B cell (primary cell): Measurements from ENCODE around the gene UCN2. TPM values are rescaled to one million over a fixed set of nuclear protein-coding genes. Genes with fewer than 3 reads are reported as not detected.

Source experiments
- ATAC-seq: fragments of 200-7000 bp; cut with Tn5 transposase; one replicate; pipeline ENCODE4 v1.10.0; 2021; ENCODE audit warnings: low read depth, mild to moderate bottlenecking, moderate number of reproducible peaks, moderate library complexity
- CTCF ChIA-PET: fragments of 350-600 bp; sonication (Branson Sonifier 250); formaldehyde crosslinking; loops from one replicate; lab custom pipeline; 2021; ENCODE audit warnings: antibody characterized with exemption, inconsistent platforms; lab: Charles Lee
- POLR2A ChIA-PET: fragments of 350-600 bp; sonication (Branson Sonifier 250); formaldehyde crosslinking; loops from one replicate; lab custom pipeline; 2021; ENCODE audit warnings: antibody characterized with exemption; lab: Charles Lee
- DNase-seq: peaks from one replicate; pipeline ENCODE4 v3.0.0; 2013
- H2AFZ ChIP-seq: 2 replicates; pipeline ENCODE4 v1.6.1; 2012; ENCODE audit warnings: mild to moderate bottlenecking, low read depth, low read length; ENCODE audit not compliant: insufficient read depth, poor library complexity, severe bottlenecking
- H3K27ac ChIP-seq, 2 donors: 1 replicate in 1 of 2; 2 replicates in 1 of 2; pipeline ENCODE4 v1.5.1; 2012 to 2013; ENCODE audit warnings: low read length in 2 of 2, mild to moderate bottlenecking in 2 of 2, moderate library complexity in 1 of 2
- H3K27me3 ChIP-seq, 4 experiments: fragments of 200-600 bp in 1 of 4; sonication (generic) in 1 of 4; replicated peaks in 1 of 4; 1 replicate in 2 of 4; 2 replicates in 2 of 4; pipeline versions ENCODE4 v1.6.1 to v1.7.0; 2013 to 2016; ENCODE audit warnings: low read length in 3 of 4, mild to moderate bottlenecking in 2 of 4, mixed read lengths in 1 of 4, moderate library complexity in 1 of 4; ENCODE audit not compliant: insufficient read depth in 4 of 4, control insufficient read depth in 3 of 4; ENCODE audit errors: control extremely low read depth in 1 of 4
- H3K36me3 ChIP-seq, 2 experiments: replicated peaks in 1 of 2; 1 replicate in 1 of 2; 2 replicates in 1 of 2; pipeline versions ENCODE4 v1.6.1 to v1.7.1; 2013; ENCODE audit warnings: low read length in 1 of 2; ENCODE audit not compliant: insufficient read depth in 2 of 2, control insufficient read depth in 1 of 2; ENCODE audit errors: control extremely low read depth in 1 of 2, extremely low read depth in 1 of 2
- H3K4me1 ChIP-seq, 2 donors: fragments of 200-600 bp in 1 of 2; sonication (generic) in 1 of 2; 1 replicate in 1 of 2; 2 replicates in 1 of 2; pipeline versions ENCODE4 v1.5.1 to v1.6.1; 2013 to 2017; ENCODE audit warnings: low read length in 2 of 2; ENCODE audit not compliant: control insufficient read depth in 2 of 2, insufficient read depth in 2 of 2
- H3K4me2 ChIP-seq: replicated peaks from 2 replicates; pipeline ENCODE3; 2012; ENCODE audit warnings: mild to moderate bottlenecking, low read depth, low read length; ENCODE audit not compliant: poor library complexity, severe bottlenecking
- H3K4me3 ChIP-seq, 5 experiments: fragments of 200-600 bp in 1 of 5; sonication (generic) in 1 of 5; 1 replicate in 3 of 5; 2 replicates in 2 of 5; pipeline versions ENCODE4 v1.5.1 to v1.7.0; 2011 to 2016; ENCODE audit warnings: low read length in 4 of 5, mild to moderate bottlenecking in 4 of 5, low read depth in 2 of 5, control low read depth in 1 of 5, moderate library complexity in 1 of 5; ENCODE audit not compliant: insufficient read depth in 1 of 5; ENCODE audit errors: control extremely low read depth in 1 of 5, extremely low read depth in 1 of 5
- H3K79me2 ChIP-seq: fragments of 200-600 bp; sonication (generic); one replicate; pipeline ENCODE4 v1.6.0; 2016; ENCODE audit warnings: low read length; ENCODE audit not compliant: control insufficient read depth, insufficient read depth
- H3K9ac ChIP-seq: fragments of 200-600 bp; sonication (generic); 2 replicates; pipeline ENCODE4 v1.6.1; 2017; ENCODE audit warnings: mild to moderate bottlenecking, low read length, moderate library complexity
- H3K9me3 ChIP-seq, 3 donors: one replicate each; pipeline versions ENCODE4 v1.6.1 to v1.7.1; 2013; ENCODE audit warnings: low read length in 2 of 3; ENCODE audit not compliant: control insufficient read depth in 2 of 3, insufficient read depth in 1 of 3; ENCODE audit errors: control extremely low read depth in 1 of 3
- H4K20me1 ChIP-seq: 2 replicates; pipeline ENCODE4 v1.6.0; 2012; ENCODE audit warnings: mild to moderate bottlenecking, low read length; ENCODE audit not compliant: insufficient read depth, control insufficient read depth, poor library complexity, severe bottlenecking
- H3K27ac Mint-ChIP-seq: one replicate; pipeline ENCODE4 v1.8.0; 2021; ENCODE audit warnings: mixed read lengths
- H3K27me3 Mint-ChIP-seq: one replicate; pipeline ENCODE4 v1.8.0; 2021; ENCODE audit warnings: mixed read lengths
- H3K4me1 Mint-ChIP-seq: one replicate; pipeline ENCODE4 v1.8.0; 2021; ENCODE audit warnings: mixed read lengths
- H3K4me3 Mint-ChIP-seq: one replicate; pipeline ENCODE4 v1.8.0; 2021; ENCODE audit warnings: mixed read lengths
- H3K9me3 Mint-ChIP-seq: one replicate; pipeline ENCODE4 v1.8.0; 2022; ENCODE audit warnings: mixed read lengths; ENCODE audit not compliant: insufficient read depth
- EZH2 ChIP-seq: IDR thresholded peaks from 2 replicates; pipeline ENCODE4 v1.6.1; 2012; ENCODE audit warnings: borderline replicate concordance, low read depth, mild to moderate bottlenecking, moderate library complexity, low read length; ENCODE audit not compliant: insufficient read depth, poor library complexity, severe bottlenecking
- WGBS: methylation state at CpG from one replicate; pipeline ENCODE4 v1.1.5; 2013; ENCODE audit warnings: missing lambda C conversion rate; ENCODE audit not compliant: insufficient coverage; 5-methylcytosine and 5-hydroxymethylcytosine counted together
- intact Hi-C: fragments of 100-400 bp; cut with micrococcal nuclease; formaldehyde crosslinking; loops from one replicate; pipeline ENCODE4 v1.10.0; 2022
- polyA plus RNA-seq: library from polyadenylated mRNA; depleted of rRNA; stranded (reverse); fragments of >200 nt; gene quantifications from 2 replicates; pipeline ENCODE4 v1.2.3, GENCODE V29; 2012
- total RNA-seq, 2 donors: library from RNA; stranded (reverse); fragments of 120-200 nt in 1 of 2; gene quantifications; 1 replicate in 1 of 2; 2 replicates in 1 of 2; pipeline versions ENCODE4 v1.2.3 to v1.2.4, GENCODE V29; 2013 to 2022
- TF ChIP-seq, protein P1 (sequence below): fragments of 200-600 bp; IDR thresholded peaks from one replicate; pipeline ENCODE4 v1.8.0; 2022; ENCODE audit warnings: antibody characterized with exemption, mild to moderate bottlenecking

UCN2 gene
- total and polyA plus RNA-seq, 2 donors (not counting 1 experiment from before 2014, with no cell fraction given), result not detected

DNA sequence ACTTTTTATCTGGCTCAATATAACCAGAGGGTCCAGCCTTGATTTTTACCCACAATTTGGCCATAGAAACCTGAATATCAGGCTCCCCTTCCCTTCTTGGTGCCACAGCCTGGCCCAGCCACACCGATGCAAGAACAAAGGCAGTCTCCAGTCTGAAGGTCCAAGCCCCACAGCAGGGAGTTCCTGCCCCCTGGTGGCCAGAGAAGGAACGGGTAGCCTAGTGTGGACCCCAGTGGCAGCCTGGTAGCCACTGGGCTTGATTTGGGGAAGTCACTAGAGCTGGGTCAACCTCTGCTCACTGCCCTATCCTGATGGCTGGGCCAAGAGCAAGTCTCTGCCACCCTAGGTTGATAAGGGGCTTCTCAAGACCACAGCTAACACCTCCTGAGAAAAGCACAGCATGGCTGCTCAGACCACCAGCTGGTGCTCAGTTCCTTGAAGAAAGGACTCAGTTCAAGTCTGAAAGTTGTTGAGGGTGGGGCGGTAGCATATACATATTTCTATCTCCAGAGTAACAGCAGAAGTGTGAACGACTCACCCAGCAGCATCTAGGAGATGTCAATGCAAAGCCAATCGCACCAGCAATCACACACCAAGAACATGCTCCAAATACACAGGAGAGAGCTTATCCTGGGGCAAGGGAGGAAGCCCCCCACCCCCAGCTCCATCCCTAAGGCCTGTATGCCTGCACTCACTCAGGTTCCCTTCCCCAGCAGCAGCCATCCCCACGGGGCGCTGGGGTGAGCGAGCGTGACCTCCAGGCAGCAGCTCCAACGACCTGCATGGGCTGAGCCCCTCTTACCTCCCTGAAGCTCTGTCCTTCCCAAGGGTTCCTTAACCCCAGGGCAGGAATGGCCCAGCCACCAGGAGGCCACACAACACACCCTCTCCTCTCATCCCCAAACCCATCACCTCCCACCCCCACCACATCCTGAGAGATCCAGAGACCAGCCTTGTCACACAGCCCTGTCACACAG, 14.6 kb downstream of the UCN2 start:
- no peak for TF ChIP-seq EZH2
- TF ChIP-seq, protein P1, sequence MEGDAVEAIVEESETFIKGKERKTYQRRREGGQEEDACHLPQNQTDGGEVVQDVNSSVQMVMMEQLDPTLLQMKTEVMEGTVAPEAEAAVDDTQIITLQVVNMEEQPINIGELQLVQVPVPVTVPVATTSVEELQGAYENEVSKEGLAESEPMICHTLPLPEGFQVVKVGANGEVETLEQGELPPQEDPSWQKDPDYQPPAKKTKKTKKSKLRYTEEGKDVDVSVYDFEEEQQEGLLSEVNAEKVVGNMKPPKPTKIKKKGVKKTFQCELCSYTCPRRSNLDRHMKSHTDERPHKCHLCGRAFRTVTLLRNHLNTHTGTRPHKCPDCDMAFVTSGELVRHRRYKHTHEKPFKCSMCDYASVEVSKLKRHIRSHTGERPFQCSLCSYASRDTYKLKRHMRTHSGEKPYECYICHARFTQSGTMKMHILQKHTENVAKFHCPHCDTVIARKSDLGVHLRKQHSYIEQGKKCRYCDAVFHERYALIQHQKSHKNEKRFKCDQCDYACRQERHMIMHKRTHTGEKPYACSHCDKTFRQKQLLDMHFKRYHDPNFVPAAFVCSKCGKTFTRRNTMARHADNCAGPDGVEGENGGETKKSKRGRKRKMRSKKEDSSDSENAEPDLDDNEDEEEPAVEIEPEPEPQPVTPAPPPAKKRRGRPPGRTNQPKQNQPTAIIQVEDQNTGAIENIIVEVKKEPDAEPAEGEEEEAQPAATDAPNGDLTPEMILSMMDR, result peak; percentile 85
- no peaks in the 10 kb centered on the region for H3K9me3 Mint-ChIP-seq
- H3K36me3 ChIP-seq, result no peaks in the 10 kb centered on the region
- no peaks in the 10 kb centered on the region for H3K79me2 ChIP-seq
- no peak overlapping the region for H3K4me3 Mint-ChIP-seq
- intact Hi-C loops, result loop anchor here (1.0 kb wide), 3 partner anchors 84 to 317 kb away; no protein-coding TSS in a partner anchor
- H3K4me3 ChIP-seq, result no peak overlapping the region
- no peaks in the 10 kb centered on the region for H4K20me1 ChIP-seq
- H3K27ac ChIP-seq, result no peak overlapping the region
- H3K27ac Mint-ChIP-seq, result no peak overlapping the region
- peaks cover 0 to 3% (median 0%) of the 10 kb centered on the region in 3 donors for H3K9me3 ChIP-seq
- CTCF ChIA-PET, result interaction anchor here (0.7 to 12.9 kb wide), 22 partner anchors 8 to 318 kb away, joined by 3 to 190 read pairs (median 4); partner anchors contain the start of genes ATRIP, CCDC51, PFKFB4 and TMA7
- no peak overlapping the region for H2AFZ ChIP-seq
- ATAC-seq (peak; percentile 97), DNase-seq (peak; percentile 81)
- WGBS, result 66% methylated on average over 8 of the region's 10 CpGs
- H3K27me3 Mint-ChIP-seq, result no peaks in the 10 kb centered on the region
- H3K9ac ChIP-seq, result no peak overlapping the region
- peaks cover 0 to 2% of the 10 kb centered on the region in 2 donors for H3K4me1 ChIP-seq
- H3K27me3 ChIP-seq, result no peaks in the 10 kb centered on the region
- H3K4me1 Mint-ChIP-seq, result no peaks in the 10 kb centered on the region
- H3K4me2 ChIP-seq, result no peak overlapping the region
- POLR2A ChIA-PET, result interaction anchor here (0.6 kb wide), 1 partner anchor 202 kb away, joined by 3 read pairs; no protein-coding TSS in a partner anchor
